Transverse colon (tissue), 4 donors: ENCODE measurements around the gene PML.
"Not testable (repeated sequence)": the region's sequence is repeated elsewhere in the genome, so short reads cannot be mapped to it uniquely, and the experiment has no call there.

Experiments
- CTCF ChIP-seq, 5 experiments: fragments of 200-600 bp in 3 of 5; fragments of 450-650 bp in 2 of 5; sonication (generic) in 3 of 5; IDR thresholded peaks; 1 replicate in 2 of 5; 2 replicates in 3 of 5; pipeline ENCODE4 v1.5.1; 2016 to 2017; ENCODE audit warnings: antibody characterized with exemption in 5 of 5, inconsistent platforms in 3 of 5, mild to moderate bottlenecking in 2 of 5, moderate library complexity in 1 of 5
- POLR2A ChIP-seq: fragments of 450-650 bp; IDR thresholded peaks from one replicate; pipeline ENCODE4 v1.6.1; 2016; ENCODE audit warnings: antibody characterized with exemption, mild to moderate bottlenecking, moderate library complexity
- POLR2AphosphoS5 ChIP-seq, 3 donors: sonication (generic); formaldehyde crosslinking; IDR thresholded peaks; one replicate each; pipeline ENCODE4 v1.6.1; 2016; ENCODE audit warnings: antibody characterized with exemption in 3 of 3

DNA sequence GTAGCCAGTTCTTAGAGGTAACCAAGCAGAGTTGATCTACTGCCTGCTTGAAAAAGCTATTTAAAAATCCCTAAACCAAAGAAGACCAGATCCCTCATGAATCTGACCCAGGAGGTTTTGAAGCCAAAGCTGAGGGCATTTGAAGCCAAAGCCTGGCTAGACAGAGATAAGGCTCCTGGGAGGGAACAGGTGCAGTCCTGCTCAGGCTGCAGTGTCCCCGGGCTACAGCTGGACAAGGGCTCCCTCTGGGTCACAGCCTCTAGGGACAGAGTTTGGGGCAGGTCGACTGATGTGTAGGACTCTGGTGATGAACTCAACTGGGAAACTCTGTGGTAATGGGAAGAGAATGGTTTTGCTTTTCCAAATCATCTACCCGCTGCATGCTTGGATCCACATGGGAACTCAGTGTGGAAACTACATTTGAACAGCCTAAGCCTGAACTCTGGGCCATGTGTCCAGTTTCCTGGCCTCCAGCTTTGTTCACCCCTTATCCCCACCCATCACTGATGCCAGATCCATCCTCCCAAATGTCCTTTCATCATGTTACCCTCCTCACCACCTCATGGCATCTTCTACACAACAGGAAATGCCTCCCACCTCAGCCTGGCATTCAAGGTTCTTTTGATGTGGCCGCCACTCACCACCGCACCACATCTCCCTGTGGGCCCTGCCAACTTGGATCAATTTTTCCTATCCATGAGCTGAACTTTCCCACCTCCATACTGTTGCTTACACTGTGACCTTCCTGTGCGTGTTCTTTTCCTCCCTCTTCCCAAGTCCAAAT, 64.7 kb downstream of the PML start:
- TF ChIP-seq CTCF (IDR thresholded peaks at IDR 0.05); POLR2AphosphoS5 (IDR thresholded peaks at IDR 0.05); POLR2A: not testable (repeated sequence)
